HL-60 (cell line): ENCODE results near the gene SPATA31E1.
"Not testable (repeated sequence)": the region's sequence is repeated elsewhere in the genome, so short reads cannot be mapped to it uniquely, and the experiment has no call there.

Experiments
- GABPA ChIP-seq: IDR thresholded peaks from 2 replicates; pipeline ENCODE4 v1.6.1; 2012; ENCODE audit warnings: low read depth
- POLR2AphosphoS5 ChIP-seq: IDR thresholded peaks from 2 replicates; pipeline ENCODE4 v1.6.1; 2012; ENCODE audit warnings: low read depth
- SPI1 ChIP-seq: IDR thresholded peaks from 2 replicates; pipeline ENCODE4 v1.6.1; 2012; ENCODE audit warnings: low read depth, mild to moderate bottlenecking, borderline replicate concordance
- TF ChIP-seq, protein P1 (sequence below): IDR thresholded peaks from 2 replicates; pipeline ENCODE4 v1.6.1; 2012; ENCODE audit warnings: low read depth; ENCODE audit not compliant: insufficient replicate concordance
- TF ChIP-seq, protein P2 (sequence below): IDR thresholded peaks from one replicate; pipeline ENCODE4 v1.5.1; 2011; ENCODE audit warnings: low read length, control low read depth, inconsistent platforms; ENCODE audit not compliant: insufficient read depth

DNA sequence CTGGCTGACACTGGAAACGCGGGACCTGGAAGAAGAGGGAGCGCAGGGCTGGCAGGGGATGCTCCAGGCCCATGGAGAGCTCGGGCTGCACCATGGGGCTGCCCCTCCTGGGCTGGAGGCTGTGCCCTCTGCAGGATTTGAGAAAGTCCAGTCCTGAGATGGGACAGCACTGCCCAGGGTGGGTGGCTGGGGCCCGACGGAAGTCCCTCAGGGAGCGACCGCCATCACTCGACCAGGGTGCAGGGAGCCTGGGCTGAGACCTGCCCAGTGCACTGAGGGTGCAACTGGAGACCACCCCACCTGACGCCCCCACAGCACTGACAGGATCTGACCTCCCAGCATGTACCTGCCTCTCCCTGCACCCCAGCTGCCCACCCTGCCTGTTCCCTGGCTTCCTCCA, 42.2 kb downstream of the SPATA31E1 start:
- TF ChIP-seq, protein P1, sequence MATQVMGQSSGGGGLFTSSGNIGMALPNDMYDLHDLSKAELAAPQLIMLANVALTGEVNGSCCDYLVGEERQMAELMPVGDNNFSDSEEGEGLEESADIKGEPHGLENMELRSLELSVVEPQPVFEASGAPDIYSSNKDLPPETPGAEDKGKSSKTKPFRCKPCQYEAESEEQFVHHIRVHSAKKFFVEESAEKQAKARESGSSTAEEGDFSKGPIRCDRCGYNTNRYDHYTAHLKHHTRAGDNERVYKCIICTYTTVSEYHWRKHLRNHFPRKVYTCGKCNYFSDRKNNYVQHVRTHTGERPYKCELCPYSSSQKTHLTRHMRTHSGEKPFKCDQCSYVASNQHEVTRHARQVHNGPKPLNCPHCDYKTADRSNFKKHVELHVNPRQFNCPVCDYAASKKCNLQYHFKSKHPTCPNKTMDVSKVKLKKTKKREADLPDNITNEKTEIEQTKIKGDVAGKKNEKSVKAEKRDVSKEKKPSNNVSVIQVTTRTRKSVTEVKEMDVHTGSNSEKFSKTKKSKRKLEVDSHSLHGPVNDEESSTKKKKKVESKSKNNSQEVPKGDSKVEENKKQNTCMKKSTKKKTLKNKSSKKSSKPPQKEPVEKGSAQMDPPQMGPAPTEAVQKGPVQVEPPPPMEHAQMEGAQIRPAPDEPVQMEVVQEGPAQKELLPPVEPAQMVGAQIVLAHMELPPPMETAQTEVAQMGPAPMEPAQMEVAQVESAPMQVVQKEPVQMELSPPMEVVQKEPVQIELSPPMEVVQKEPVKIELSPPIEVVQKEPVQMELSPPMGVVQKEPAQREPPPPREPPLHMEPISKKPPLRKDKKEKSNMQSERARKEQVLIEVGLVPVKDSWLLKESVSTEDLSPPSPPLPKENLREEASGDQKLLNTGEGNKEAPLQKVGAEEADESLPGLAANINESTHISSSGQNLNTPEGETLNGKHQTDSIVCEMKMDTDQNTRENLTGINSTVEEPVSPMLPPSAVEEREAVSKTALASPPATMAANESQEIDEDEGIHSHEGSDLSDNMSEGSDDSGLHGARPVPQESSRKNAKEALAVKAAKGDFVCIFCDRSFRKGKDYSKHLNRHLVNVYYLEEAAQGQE = not testable (repeated sequence)
- TF ChIP-seq, protein P2, sequence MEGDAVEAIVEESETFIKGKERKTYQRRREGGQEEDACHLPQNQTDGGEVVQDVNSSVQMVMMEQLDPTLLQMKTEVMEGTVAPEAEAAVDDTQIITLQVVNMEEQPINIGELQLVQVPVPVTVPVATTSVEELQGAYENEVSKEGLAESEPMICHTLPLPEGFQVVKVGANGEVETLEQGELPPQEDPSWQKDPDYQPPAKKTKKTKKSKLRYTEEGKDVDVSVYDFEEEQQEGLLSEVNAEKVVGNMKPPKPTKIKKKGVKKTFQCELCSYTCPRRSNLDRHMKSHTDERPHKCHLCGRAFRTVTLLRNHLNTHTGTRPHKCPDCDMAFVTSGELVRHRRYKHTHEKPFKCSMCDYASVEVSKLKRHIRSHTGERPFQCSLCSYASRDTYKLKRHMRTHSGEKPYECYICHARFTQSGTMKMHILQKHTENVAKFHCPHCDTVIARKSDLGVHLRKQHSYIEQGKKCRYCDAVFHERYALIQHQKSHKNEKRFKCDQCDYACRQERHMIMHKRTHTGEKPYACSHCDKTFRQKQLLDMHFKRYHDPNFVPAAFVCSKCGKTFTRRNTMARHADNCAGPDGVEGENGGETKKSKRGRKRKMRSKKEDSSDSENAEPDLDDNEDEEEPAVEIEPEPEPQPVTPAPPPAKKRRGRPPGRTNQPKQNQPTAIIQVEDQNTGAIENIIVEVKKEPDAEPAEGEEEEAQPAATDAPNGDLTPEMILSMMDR = not testable (repeated sequence)
- not testable (repeated sequence) for TF ChIP-seq POLR2AphosphoS5, SPI1, GABPA
